SKM-1 treated with dmso at 0.1 percent for 144 hours (cell line): ENCODE data around the gene SPEF1.
A peak's percentile ranks its signal among the peaks of the same experiment; 100 is the strongest.
"Not testable (repeated sequence)": the region's sequence is repeated elsewhere in the genome, so short reads cannot be mapped to it uniquely, and the experiment has no call there.

ENCODE experiments used
- DNase-seq: peaks from one replicate; lab custom pipeline; 2025; ENCODE audit not compliant: unreplicated experiment; lab: John Stamatoyannopoulos, UW

The SPEF1 gene

DNA sequence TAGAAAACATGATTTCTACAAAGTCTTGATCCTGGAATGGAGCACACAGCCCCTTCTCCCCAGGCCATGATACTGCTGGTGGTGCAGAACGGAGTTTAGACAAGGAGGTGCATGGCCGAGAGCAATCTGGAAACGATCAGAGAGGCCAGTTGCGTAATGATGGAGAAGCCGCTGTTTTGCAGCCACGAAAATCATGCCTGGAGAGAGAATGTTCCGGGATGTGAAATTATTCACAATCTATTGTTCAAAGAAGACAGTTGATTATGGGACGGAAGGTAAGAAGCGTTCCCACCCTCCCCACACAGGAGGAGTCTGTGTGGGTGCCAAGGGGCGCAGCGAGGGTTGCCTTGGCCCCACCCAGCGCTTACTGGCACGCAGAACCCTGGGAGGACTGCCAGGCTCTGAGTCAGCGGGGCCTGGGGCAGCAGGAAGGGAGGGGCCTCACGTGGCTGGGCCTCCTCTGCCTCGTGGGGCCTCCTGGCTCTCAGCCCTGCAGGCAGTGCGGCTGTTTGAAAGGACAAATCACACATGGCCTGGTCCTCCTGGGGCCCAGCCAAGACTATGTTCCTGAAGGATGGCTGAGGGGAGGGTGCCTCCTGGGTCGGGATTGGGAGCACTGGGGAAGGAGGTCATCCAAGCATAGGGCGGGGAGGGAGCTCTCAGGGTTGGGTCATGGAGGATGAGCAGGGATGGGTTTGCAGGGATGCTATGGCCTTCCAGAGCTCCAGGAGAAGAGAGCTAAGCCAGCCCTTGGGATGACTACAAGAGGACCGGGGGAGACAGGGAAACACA, 30.4 kb upstream of the SPEF1 start:
- DNase-seq, result peak; percentile 54

DNA sequence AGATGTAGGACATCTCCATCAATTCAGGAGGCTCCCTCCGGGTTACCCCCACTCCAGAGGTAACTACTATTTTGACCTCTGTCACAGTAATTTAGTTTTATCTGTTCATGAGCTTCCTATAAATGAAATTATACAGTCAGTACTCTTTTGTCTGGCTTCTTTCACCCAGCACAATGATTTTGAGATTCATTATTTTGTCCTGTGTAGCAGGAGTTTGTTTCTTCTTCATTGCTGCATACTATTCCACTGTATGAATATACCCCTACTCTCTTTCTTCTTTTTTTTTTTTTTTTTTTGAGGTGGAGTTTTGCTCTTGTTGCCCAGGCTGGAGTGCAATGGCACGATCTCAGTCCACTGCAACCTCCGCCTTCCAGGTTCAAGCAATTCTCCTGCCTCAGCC, 27.3 kb upstream of the SPEF1 start:
- DNase-seq, result no peak

- no peak for DNase-seq
Measured at GRCh38 chr20:3804781-3805180, 23.5 kb upstream of the SPEF1 start.

- peak; percentile 12 for DNase-seq
Measured at GRCh38 chr20:3804254-3804751, 23.1 kb upstream of the SPEF1 start.

DNA sequence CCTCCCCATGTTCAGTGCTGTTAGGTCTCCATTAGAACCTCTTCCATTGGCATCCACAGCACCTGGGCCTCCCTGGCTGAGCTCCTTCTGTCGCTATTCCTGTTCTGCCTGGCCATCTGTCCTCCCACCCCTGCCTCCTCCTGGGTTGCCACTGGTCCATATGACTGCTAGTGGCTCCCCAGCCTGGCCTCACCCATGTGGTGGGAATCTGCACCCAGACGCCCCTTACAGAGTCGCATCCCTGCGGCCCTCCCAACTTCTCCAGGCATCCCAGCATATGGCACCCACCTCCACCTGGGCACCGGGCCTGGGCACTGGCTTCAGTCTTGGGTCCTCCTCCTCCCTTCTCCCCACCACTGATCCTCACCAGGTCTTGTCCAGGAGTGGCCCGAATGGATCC, 22.6 kb upstream of the SPEF1 start:
- no peak for DNase-seq

GRCh38 chr20:3803289-3803688, 22.0 kb upstream of the SPEF1 start:
- no peak for DNase-seq

DNA sequence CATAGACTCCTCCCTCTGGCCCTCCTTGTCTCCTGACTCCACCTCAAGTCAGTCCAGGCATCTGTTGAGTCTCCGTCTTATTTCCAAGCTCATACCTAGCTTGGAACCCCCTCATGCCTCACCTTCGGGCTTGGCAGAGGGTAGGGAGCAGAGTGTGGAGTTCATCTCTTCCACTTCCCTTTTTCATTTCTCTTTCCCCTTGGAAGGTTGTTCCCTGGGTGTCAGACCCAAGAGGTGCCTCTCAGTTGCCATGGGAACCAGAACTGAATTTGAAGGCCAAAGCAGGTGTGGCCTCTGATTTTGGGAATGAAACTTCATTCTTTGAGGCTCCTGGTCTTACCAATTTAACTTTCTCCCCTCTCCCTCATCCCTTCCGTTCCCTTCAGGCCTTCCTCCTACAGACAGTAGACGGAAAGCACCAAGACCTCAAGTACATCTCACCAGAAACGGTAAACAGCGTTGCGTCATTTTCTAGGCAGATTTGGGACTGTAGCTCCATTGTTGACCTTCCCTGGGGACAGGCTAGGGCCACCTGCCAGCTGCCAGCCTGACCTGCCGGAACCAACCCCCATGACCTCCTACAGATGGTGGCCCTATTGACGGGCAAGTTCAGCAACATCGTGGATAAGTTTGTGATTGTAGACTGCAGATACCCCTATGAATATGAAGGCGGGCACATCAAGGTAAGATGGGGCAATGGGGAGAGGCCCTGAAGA, 21.4 kb upstream of the SPEF1 start:
- DNase-seq, result no peak

GRCh38 chr20:3801846-3802245, 20.6 kb upstream of the SPEF1 start:
- no peak for DNase-seq

DNA sequence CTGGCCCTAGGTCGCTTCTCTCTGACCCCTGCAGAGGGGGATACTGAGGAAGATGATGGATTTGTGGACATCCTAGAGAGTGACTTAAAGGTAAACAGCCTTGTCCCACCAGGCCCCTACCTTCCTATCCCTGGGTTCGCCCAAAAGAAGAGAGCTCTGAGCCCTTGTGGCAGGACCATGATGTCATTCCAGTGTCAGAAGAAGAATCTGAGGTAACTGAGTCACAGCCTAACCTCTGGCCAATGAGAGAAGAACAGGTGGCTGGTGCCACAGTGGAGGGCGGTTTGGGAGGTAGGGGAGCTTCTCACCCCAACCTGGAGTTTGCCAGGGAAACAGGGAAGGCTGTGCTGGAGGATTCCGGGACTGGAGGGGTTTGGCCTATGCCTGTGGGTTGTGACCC, 20.1 kb upstream of the SPEF1 start:
- no peak for DNase-seq

DNA sequence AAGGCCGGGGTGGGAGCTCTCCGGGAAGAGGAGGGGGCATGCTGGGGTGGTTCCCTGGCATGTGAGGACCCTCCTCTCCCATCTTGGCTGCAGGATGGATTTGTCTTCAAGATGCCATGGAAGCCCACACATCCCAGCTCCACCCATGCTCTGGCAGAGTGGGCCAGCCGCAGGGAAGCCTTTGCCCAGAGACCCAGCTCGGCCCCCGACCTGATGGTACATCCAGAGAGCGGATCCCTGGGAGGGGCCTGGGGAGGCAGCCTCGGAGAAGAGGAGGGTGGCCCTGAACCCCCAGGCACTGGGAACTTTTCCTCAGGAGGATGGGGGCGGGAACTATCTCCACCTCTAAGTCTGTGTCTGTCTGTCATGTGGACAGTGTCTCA, 19.6 kb upstream of the SPEF1 start:
- no peak for DNase-seq

DNA sequence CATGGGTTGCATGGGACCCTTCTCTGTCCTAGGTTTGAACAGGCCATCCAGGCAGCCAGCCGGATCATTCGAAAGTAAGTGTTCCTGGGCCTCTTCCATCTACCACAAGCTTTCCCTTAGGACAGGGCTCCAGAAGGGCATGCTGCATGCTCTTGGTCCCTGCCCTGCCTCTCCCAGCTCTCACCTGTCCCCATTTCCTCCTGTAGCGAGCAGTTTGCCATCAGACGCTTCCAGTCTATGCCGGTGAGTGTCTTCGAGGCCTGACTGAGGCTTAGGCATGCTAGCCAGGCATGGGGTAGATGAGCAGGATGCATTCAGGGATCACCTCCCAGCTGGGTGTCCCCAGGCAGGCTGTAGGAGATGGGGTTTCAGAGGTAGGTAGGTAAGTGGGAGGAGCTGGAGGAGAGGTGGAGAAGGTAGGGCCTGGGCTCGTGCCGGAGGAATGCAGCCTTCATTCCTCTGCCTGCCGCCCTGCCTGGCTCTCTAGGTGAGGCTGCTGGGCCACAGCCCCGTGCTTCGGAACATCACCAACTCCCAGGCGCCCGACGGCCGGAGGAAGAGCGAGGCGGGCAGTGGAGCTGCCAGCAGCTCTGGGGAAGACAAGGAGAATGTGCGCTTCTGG, 19.1 kb upstream of the SPEF1 start:
- DNase-seq, result no peak

- no peak for DNase-seq
Measured at GRCh38 chr20:3798908-3799248, 17.6 kb upstream of the SPEF1 start.

- DNase-seq, result no peak
Measured at GRCh38 chr20:3798373-3798768, 17.1 kb upstream of the SPEF1 start.

- DNase-seq, result no peak
Measured at GRCh38 chr20:3797592-3798372, 16.5 kb upstream of the SPEF1 start.

- DNase-seq, result no peak
Measured at GRCh38 chr20:3797226-3797545, 15.9 kb upstream of the SPEF1 start.

DNA sequence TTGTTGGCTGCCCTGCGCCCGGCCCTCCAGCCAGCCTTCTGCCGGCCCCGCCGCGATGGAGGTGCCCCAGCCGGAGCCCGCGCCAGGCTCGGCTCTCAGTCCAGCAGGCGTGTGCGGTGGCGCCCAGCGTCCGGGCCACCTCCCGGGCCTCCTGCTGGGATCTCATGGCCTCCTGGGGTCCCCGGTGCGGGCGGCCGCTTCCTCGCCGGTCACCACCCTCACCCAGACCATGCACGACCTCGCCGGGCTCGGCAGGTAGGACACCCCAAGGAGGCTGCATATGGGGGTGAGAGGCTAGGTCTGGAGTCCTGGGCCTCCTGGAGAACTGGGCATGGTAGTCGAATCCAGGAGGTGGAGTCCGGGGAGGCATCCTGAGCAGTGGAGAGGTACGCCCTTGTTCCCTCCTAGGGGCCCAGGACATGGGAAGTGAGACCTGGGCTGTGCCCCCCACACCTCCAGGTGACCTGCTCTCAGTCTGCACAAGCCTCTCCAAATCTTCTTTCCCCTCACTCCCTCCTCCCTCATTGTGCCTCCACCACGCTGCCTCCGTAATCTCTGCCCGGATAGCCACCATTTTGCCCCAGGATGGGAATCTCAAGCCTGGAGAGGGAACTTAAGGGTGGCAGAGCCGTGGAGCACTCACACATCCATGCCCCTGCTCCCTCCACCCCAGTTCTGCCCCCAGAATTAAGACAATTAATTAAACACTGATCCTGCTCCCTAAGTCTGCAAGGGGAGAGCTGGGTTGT, 15.4 kb upstream of the SPEF1 start:
- DNase-seq, result no peak

- DNase-seq, result peak; percentile 53
Measured at GRCh38 chr20:3795511-3796468, 14.5 kb upstream of the SPEF1 start, which contains the start of gene CDC25B. CDC25B (plus strand) TSS chr20:3796310; CDS start chr20:3796532, 222 bp downstream.

DNA sequence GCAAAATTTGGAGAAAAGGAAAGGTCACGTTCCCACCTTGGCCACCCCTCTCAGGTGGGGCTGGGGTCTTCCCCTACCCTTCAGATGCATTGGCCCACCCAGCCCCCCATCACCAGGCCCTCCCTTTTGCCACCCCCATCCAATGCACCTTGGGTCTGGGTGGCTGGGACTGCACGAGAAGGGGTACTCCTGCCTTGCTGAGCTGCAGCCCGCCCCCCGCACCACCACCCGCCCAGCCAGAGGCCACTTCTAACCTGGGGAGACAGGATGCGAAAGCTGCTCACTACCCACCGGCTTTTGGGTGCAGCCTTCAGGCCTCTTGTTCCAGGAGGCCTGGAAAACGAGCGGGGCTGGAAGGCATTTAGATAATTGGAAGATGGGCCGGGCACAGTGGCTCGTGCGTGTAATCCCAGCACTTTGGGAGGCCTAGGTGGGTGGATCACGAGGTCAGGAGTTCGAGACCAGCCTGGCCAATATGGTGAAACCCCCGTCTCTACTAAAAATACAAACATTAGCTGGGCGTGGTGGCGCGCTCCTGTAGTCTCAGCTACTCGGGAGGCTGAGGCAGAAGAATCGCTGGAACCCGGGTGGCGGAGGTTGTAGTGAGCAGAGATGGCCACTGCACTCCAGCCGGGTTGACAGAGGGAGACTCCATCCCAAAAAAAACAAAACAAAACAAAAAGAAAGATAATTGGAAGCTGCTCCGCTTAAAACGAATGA, 13.6 kb upstream of the SPEF1 start:
- no peak for DNase-seq

DNA sequence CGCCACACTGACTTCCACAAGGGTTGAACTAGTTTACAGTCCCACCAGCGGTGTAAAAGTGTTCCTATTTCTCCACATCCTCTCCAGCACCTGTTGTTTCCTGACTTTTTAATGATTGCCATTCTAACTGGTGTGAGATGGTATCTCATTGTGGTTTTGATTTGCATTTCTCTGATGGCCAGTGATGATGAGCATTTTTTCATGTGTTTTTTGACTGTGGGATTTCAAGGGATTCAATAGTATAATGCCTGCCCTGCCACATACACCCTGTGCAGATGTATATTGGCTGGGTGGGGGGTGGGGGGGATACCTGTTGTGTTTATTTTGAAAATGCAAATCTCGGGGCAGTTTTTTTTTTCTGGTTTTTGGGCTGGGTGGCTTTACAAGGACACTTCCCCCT, 12.9 kb upstream of the SPEF1 start:
- not testable (repeated sequence) for DNase-seq
